Upper lobe of left lung (tissue), 6 donors: ENCODE measurements around the gene BABAM2. TPM values are rescaled to one million over a fixed set of nuclear protein-coding genes. Genes with fewer than 3 reads are reported as not detected.
"Not testable (repeated sequence)": the region's sequence is repeated elsewhere in the genome, so short reads cannot be mapped to it uniquely, and the experiment has no call there.

Source experiments
- ATAC-seq, 2 donors: fragments of 200-7000 bp; cut with Tn5 transposase; one replicate each; pipeline ENCODE4 v1.9.1; 2022; ENCODE audit warnings: mild to moderate bottlenecking in 2 of 2, moderate library complexity in 2 of 2; ENCODE audit not compliant: low FRiP score in 2 of 2
- DNase-seq, 2 donors: peaks; one replicate each; pipeline ENCODE4 v3.0.0-alpha.2; 2019 to 2020
- H3K27ac ChIP-seq, 4 donors: fragments of 200-600 bp; sonication (generic); one replicate each; pipeline ENCODE4 v1.5.1; 2016 to 2019
- H3K27me3 ChIP-seq, 4 donors: fragments of 200-600 bp; sonication (generic); one replicate each; pipeline ENCODE4 v1.5.1; 2017 to 2019
- H3K36me3 ChIP-seq, 4 donors: fragments of 200-600 bp; sonication (generic); one replicate each; pipeline ENCODE4 v1.5.1; 2016 to 2019
- H3K4me1 ChIP-seq, 4 donors: fragments of 200-600 bp; sonication (generic); one replicate each; pipeline ENCODE4 v1.5.1; 2018 to 2019
- H3K4me3 ChIP-seq, 4 donors: fragments of 200-600 bp; sonication (generic); one replicate each; pipeline ENCODE4 v1.5.1; 2017 to 2019; ENCODE audit warnings: mild to moderate bottlenecking in 2 of 4, moderate library complexity in 1 of 4
- H3K9me3 ChIP-seq, 4 donors: fragments of 200-600 bp; sonication (generic); one replicate each; pipeline ENCODE4 v1.5.1; 2018 to 2019
- CTCF ChIP-seq, 6 experiments: fragments of 450-650 bp in 4 of 6; fragments of 200-600 bp in 2 of 6; sonication (generic) in 2 of 6; IDR thresholded peaks; one replicate each; pipeline ENCODE4 v1.5.1; 2016 to 2019; ENCODE audit warnings: antibody characterized with exemption in 6 of 6
- EP300 ChIP-seq, 4 donors: sonication (generic); formaldehyde crosslinking; IDR thresholded peaks; one replicate each; pipeline ENCODE4 v1.5.1; 2017; ENCODE audit warnings: antibody characterized with exemption in 4 of 4, control low read depth in 2 of 4
- POLR2A ChIP-seq, 4 donors: fragments of 450-650 bp; IDR thresholded peaks; one replicate each; pipeline ENCODE4 v1.5.1; 2016 to 2017; ENCODE audit warnings: antibody characterized with exemption in 4 of 4, mild to moderate bottlenecking in 2 of 4
- POLR2AphosphoS5 ChIP-seq, 2 donors: sonication (generic); formaldehyde crosslinking; IDR thresholded peaks; one replicate each; pipeline ENCODE4 v1.5.1; 2017; ENCODE audit warnings: antibody characterized with exemption in 2 of 2
- WGBS, 2 donors: methylation state at CpG; one replicate each; pipeline ENCODE4 v1.1.5; 2017 to 2018; 5-methylcytosine and 5-hydroxymethylcytosine counted together
- total RNA-seq, 6 donors: library from RNA; depleted of rRNA in 4 of 6; stranded (reverse); fragments of >200 nt in 4 of 6; gene quantifications; one replicate each; pipeline versions ENCODE4 v1.1.0 to v1.2.1, GENCODE V29; 2016 to 2021
- donor health status: DM: no; HTN: no; CAD: no; lungs with moderate emphysema.
- donor health status: DM: no; HTN: yes; CAD: no; lungs with severe emphysema.

The BABAM2 gene
- total RNA-seq, 6 donors from 2014 or later = 23.0 to 44.0 (median 38.2) TPM

DNA sequence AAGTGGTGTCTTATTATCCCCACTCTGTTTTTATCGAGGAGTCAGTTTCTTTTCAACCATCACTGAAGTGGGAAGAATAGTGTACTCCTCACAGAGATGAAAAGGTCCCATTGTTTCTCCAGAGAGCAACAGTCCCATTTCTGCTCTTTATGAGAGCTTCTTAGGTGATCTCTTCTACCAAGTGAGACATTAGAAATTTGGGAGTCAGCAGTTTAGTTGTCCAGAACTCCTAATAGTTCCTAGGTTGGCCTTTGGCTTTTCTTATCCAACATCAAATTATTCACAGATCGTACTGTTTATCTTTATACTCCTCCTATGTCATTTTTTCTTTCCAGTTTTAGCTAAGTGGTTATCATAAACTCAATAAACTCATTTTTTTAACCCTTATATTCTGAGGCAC, 213.1 kb downstream of the BABAM2 start:
- no peaks in the 10 kb centered on the region for H3K27me3 ChIP-seq
- H3K4me3 ChIP-seq = no peak overlapping the region
- H3K27ac ChIP-seq = no peak overlapping the region
- H3K9me3 ChIP-seq = no peaks in the 10 kb centered on the region
- H3K4me1 ChIP-seq = peaks cover 0 to 5% (median 1%) of the 10 kb centered on the region in 4 donors
- 87 to 89% methylated on average over 2 of the region's 2 CpGs for WGBS, 2 donors
- DNase-seq (no peak), ATAC-seq (no peak)
- H3K36me3 ChIP-seq = no peaks in the 10 kb centered on the region
- TF ChIP-seq POLR2A (IDR thresholded peaks at IDR 0.05) = no peak
- TF ChIP-seq POLR2AphosphoS5 (IDR thresholded peaks at IDR 0.05) = no peak
- TF ChIP-seq CTCF (IDR thresholded peaks at IDR 0.05) = no peak
- TF ChIP-seq EP300 (IDR thresholded peaks at IDR 0.05) = no peak

- no peaks in the 10 kb centered on the region for H3K9me3 ChIP-seq
- no peaks in the 10 kb centered on the region for H3K36me3 ChIP-seq
- no peak overlapping the region for H3K4me3 ChIP-seq
- H3K27ac ChIP-seq = no peak overlapping the region
- WGBS, 2 donors = 90 to 91% methylated on average over 2 of the region's 2 CpGs
- DNase-seq = no peak
- no peaks in the 10 kb centered on the region for H3K27me3 ChIP-seq
- TF ChIP-seq EP300 (IDR thresholded peaks at IDR 0.05) = no peak
- TF ChIP-seq CTCF (IDR thresholded peaks at IDR 0.05) = no peak
- no peak for TF ChIP-seq POLR2AphosphoS5 (IDR thresholded peaks at IDR 0.05)
- no peak for TF ChIP-seq POLR2A (IDR thresholded peaks at IDR 0.05)
- no peaks in the 10 kb centered on the region for H3K4me1 ChIP-seq
- ATAC-seq = peak in 1 of 2 donors; percentile 26
Observed at GRCh38 chr2:28108143-28108542, 217.6 kb downstream of the BABAM2 start.

GRCh38 chr2:28113771-28114170, 223.2 kb downstream of the BABAM2 start:
- not testable (repeated sequence) for H3K36me3 ChIP-seq, H3K9me3 ChIP-seq, H3K4me1 ChIP-seq, ATAC-seq, H3K4me3 ChIP-seq, H3K27ac ChIP-seq, DNase-seq, H3K27me3 ChIP-seq

GRCh38 chr2:28117104-28117596, 226.6 kb downstream of the BABAM2 start:
- H3K4me3 ChIP-seq = no peak overlapping the region
- H3K4me1 ChIP-seq = peaks cover 4 to 9% (median 5%) of the 10 kb centered on the region in 4 donors
- ATAC-seq = peak; percentile 34 to 86
- H3K27me3 ChIP-seq = no peaks in the 10 kb centered on the region
- no peaks in the 10 kb centered on the region for H3K9me3 ChIP-seq
- H3K36me3 ChIP-seq = no peaks in the 10 kb centered on the region
- 61 to 72% methylated on average over 2 of the region's 2 CpGs for WGBS, 2 donors
- TF ChIP-seq POLR2A (IDR thresholded peaks at IDR 0.05) = no peak
- TF ChIP-seq EP300 (IDR thresholded peaks at IDR 0.05) = no peak
- no peak for TF ChIP-seq POLR2AphosphoS5 (IDR thresholded peaks at IDR 0.05)
- peak in 1 of 6 experiments; percentile 16 for TF ChIP-seq CTCF (IDR thresholded peaks at IDR 0.05)
- no peak for DNase-seq
- no peak overlapping the region for H3K27ac ChIP-seq

GRCh38 chr2:28119631-28120030, 229.1 kb downstream of the BABAM2 start:
- Histone ChIP-seq H3K27ac (no peak overlapping the region), H3K27me3 (no peaks in the 10 kb centered on the region), H3K4me1 (peaks cover 4 to 9% (median 7%) of the 10 kb centered on the region in 4 donors), H3K36me3 (no peaks in the 10 kb centered on the region), H3K9me3 (no peaks in the 10 kb centered on the region), H3K4me3 (no peak overlapping the region)
- 93 to 94% methylated on average over 1 of the region's 1 CpG for WGBS, 2 donors
- TF ChIP-seq POLR2A (IDR thresholded peaks at IDR 0.05) (no peak), POLR2AphosphoS5 (IDR thresholded peaks at IDR 0.05) (no peak), EP300 (IDR thresholded peaks at IDR 0.05) (no peak), CTCF (IDR thresholded peaks at IDR 0.05) (no peak)
- DNase-seq = no peak
- no peak for ATAC-seq
